Neural cell (in vitro differentiated cells): ENCODE data around the gene TFAM. TPM values are rescaled to one million over a fixed set of nuclear protein-coding genes. Genes with fewer than 3 reads are reported as not detected.

Experiments used
- H2AFZ ChIP-seq: fragments of 200-600, 300-800 bp; sonication (generic), shearing (Covaris generic); 2 replicates; pipeline ENCODE4 v1.6.0; 2014; ENCODE audit warnings: low read depth, mild to moderate bottlenecking, antibody characterized with exemption, low read length, moderate library complexity
- H3F3A ChIP-seq: fragments of 200-600 bp; shearing (Covaris generic); 2 replicates; pipeline ENCODE4 v1.6.1; 2016; ENCODE audit warnings: mild to moderate bottlenecking, moderate library complexity, mixed read lengths, antibody characterized with exemption, low read length; ENCODE audit not compliant: insufficient read depth, poor library complexity, severe bottlenecking
- H3K27ac ChIP-seq: fragments of 200-600, 300-800 bp; sonication (generic), shearing (Covaris generic); 2 replicates; pipeline ENCODE4 v1.5.1; 2014; ENCODE audit warnings: mild to moderate bottlenecking, low read length, moderate library complexity
- H3K27me3 ChIP-seq: fragments of 300-800, 200-600 bp; sonication (generic), shearing (Covaris generic); 2 replicates; pipeline ENCODE4 v1.6.0; 2014; ENCODE audit warnings: mild to moderate bottlenecking, low read depth, low read length, moderate library complexity; ENCODE audit not compliant: insufficient read depth
- H3K36me3 ChIP-seq: fragments of 300-800, 200-600 bp; sonication (generic), shearing (Covaris generic); 2 replicates; pipeline ENCODE4 v1.5.1; 2014; ENCODE audit warnings: mild to moderate bottlenecking, antibody characterized with exemption, low read length, moderate library complexity; ENCODE audit not compliant: insufficient read depth
- H3K4me2 ChIP-seq: fragments of 300-800, 200-600 bp; sonication (generic), shearing (Covaris generic); 2 replicates; pipeline ENCODE4 v1.6.0; 2014; ENCODE audit warnings: mild to moderate bottlenecking, low read length
- H3K4me3 ChIP-seq: fragments of 300-800, 200-600 bp; sonication (generic), shearing (Covaris generic); 2 replicates; pipeline ENCODE4 v1.5.1; 2014; ENCODE audit warnings: mild to moderate bottlenecking, low read length, moderate library complexity
- H3K79me2 ChIP-seq: fragments of 200-600 bp; shearing (Covaris generic); replicated peaks from 2 replicates; pipeline ENCODE4 v1.6.0; 2014; ENCODE audit warnings: mild to moderate bottlenecking, low read length, moderate library complexity; ENCODE audit not compliant: insufficient read depth
- H3K9ac ChIP-seq: fragments of 300-800, 200-600 bp; sonication (generic), shearing (Covaris generic); 2 replicates; pipeline ENCODE4 v1.6.1; 2016; ENCODE audit warnings: mild to moderate bottlenecking, low read length, mixed read lengths
- H3K9me2 ChIP-seq: fragments of 200-600 bp; shearing (Covaris generic); 2 replicates; pipeline ENCODE4 v1.6.1; 2016; ENCODE audit warnings: mild to moderate bottlenecking, low read length, mixed read lengths; ENCODE audit not compliant: insufficient read depth
- H3K9me3 ChIP-seq: fragments of 200-600, 300-800 bp; sonication (generic), shearing (Covaris generic); 2 replicates; pipeline ENCODE4 v1.6.1; 2016; ENCODE audit warnings: mild to moderate bottlenecking, mixed run types, low read length, moderate library complexity, mixed read lengths
- H4K20me1 ChIP-seq: fragments of 200-600 bp; shearing (Covaris generic); 2 replicates; pipeline ENCODE4 v1.6.1; 2016; ENCODE audit warnings: mild to moderate bottlenecking, mixed run types; ENCODE audit not compliant: insufficient read depth
- EP300 ChIP-seq: fragments of 450-650 bp; conservative IDR thresholded peaks from 2 replicates; pipeline ENCODE4 v1.6.1; 2014; ENCODE audit warnings: antibody characterized with exemption, mild to moderate bottlenecking, moderate library complexity; ENCODE audit not compliant: poor library complexity, severe bottlenecking
- EZH2 ChIP-seq: fragments of 200-600, 300-800 bp; shearing (Covaris generic), sonication (generic); IDR thresholded peaks from 2 replicates; pipeline ENCODE4 v1.6.1; 2014; ENCODE audit warnings: antibody characterized with exemption, low read length, borderline replicate concordance, mild to moderate bottlenecking; ENCODE audit not compliant: insufficient read depth, poor library complexity, severe bottlenecking
- MXI1 ChIP-seq: fragments of 450-650 bp; conservative IDR thresholded peaks from 2 replicates; pipeline ENCODE4 v1.6.1; 2014; ENCODE audit warnings: antibody characterized with exemption, mild to moderate bottlenecking; ENCODE audit not compliant: poor library complexity, severe bottlenecking
- POLR2AphosphoS5 ChIP-seq: IDR thresholded peaks from 2 replicates; pipeline ENCODE4 v1.6.1; 2012
- RAD21 ChIP-seq: fragments of 450-650 bp; conservative IDR thresholded peaks from 2 replicates; pipeline ENCODE4 v1.6.1; 2014; ENCODE audit warnings: antibody characterized with exemption, mild to moderate bottlenecking, moderate library complexity
- SMC3 ChIP-seq: fragments of 450-650 bp; conservative IDR thresholded peaks from 2 replicates; pipeline ENCODE4 v1.6.1; 2014; ENCODE audit warnings: antibody characterized with exemption, mild to moderate bottlenecking, moderate library complexity; ENCODE audit not compliant: poor library complexity
- TAF1 ChIP-seq: IDR thresholded peaks from 2 replicates; pipeline ENCODE4 v1.6.1; 2012; ENCODE audit warnings: low read depth
- polyA plus RNA-seq: library from polyadenylated mRNA; depleted of rRNA; stranded (reverse); fragments of >200 nt; gene quantifications from 2 replicates; pipeline ENCODE4 v1.2.3, GENCODE V29; 2014
- TF ChIP-seq, protein P1 (sequence below): fragments of 450-650 bp; IDR thresholded peaks from 2 replicates; pipeline ENCODE4 v1.5.1; 2014; ENCODE audit warnings: antibody characterized with exemption, mild to moderate bottlenecking, moderate library complexity; ENCODE audit not compliant: poor library complexity, severe bottlenecking
- TF ChIP-seq, protein P2 (sequence below): IDR thresholded peaks from 2 replicates; pipeline ENCODE4 v1.6.1; 2012; ENCODE audit warnings: borderline replicate concordance

TFAM gene
- polyA plus RNA-seq, 1 donor from 2014 or later = 27.2 TPM

DNA sequence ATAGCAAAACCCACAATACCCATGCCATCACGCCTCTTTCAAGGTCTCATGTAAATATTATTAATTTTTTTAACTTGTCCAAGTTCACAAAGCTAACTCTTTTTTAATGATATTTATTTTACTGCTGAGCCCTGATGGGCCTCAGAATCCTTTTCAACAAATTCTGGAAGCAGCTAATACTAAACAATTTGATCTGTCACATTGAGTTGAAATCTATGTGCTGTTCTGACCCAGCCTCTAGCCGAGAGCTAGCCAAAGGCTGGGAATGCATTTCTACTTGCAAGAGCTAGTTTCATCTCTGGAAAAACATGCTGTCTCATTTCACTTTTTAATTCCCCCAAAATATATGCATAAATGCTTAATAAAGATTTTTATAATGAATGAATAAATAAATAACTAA, 47.9 kb downstream of the TFAM start:
- Histone ChIP-seq H3K4me2 (no peak overlapping the region), H3K9me2 (no peaks in the 10 kb centered on the region), H3K79me2 (no peaks in the 10 kb centered on the region), H3F3A (no peaks in the 10 kb centered on the region), H3K27ac (no peak overlapping the region), H3K9me3 (no peaks in the 10 kb centered on the region), H3K27me3 (no peaks in the 10 kb centered on the region), H3K4me3 (no peak overlapping the region), H2AFZ (no peak overlapping the region), H3K9ac (no peak overlapping the region), H4K20me1 (no peaks in the 10 kb centered on the region), H3K36me3 (no peaks in the 10 kb centered on the region)
- TF ChIP-seq, protein P1, sequence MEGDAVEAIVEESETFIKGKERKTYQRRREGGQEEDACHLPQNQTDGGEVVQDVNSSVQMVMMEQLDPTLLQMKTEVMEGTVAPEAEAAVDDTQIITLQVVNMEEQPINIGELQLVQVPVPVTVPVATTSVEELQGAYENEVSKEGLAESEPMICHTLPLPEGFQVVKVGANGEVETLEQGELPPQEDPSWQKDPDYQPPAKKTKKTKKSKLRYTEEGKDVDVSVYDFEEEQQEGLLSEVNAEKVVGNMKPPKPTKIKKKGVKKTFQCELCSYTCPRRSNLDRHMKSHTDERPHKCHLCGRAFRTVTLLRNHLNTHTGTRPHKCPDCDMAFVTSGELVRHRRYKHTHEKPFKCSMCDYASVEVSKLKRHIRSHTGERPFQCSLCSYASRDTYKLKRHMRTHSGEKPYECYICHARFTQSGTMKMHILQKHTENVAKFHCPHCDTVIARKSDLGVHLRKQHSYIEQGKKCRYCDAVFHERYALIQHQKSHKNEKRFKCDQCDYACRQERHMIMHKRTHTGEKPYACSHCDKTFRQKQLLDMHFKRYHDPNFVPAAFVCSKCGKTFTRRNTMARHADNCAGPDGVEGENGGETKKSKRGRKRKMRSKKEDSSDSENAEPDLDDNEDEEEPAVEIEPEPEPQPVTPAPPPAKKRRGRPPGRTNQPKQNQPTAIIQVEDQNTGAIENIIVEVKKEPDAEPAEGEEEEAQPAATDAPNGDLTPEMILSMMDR = no peak
- TF ChIP-seq MXI1 (no peak), EP300 (no peak), POLR2AphosphoS5 (no peak), TAF1 (no peak), EZH2 (no peak)
- TF ChIP-seq, protein P2, sequence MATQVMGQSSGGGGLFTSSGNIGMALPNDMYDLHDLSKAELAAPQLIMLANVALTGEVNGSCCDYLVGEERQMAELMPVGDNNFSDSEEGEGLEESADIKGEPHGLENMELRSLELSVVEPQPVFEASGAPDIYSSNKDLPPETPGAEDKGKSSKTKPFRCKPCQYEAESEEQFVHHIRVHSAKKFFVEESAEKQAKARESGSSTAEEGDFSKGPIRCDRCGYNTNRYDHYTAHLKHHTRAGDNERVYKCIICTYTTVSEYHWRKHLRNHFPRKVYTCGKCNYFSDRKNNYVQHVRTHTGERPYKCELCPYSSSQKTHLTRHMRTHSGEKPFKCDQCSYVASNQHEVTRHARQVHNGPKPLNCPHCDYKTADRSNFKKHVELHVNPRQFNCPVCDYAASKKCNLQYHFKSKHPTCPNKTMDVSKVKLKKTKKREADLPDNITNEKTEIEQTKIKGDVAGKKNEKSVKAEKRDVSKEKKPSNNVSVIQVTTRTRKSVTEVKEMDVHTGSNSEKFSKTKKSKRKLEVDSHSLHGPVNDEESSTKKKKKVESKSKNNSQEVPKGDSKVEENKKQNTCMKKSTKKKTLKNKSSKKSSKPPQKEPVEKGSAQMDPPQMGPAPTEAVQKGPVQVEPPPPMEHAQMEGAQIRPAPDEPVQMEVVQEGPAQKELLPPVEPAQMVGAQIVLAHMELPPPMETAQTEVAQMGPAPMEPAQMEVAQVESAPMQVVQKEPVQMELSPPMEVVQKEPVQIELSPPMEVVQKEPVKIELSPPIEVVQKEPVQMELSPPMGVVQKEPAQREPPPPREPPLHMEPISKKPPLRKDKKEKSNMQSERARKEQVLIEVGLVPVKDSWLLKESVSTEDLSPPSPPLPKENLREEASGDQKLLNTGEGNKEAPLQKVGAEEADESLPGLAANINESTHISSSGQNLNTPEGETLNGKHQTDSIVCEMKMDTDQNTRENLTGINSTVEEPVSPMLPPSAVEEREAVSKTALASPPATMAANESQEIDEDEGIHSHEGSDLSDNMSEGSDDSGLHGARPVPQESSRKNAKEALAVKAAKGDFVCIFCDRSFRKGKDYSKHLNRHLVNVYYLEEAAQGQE = no peak

DNA sequence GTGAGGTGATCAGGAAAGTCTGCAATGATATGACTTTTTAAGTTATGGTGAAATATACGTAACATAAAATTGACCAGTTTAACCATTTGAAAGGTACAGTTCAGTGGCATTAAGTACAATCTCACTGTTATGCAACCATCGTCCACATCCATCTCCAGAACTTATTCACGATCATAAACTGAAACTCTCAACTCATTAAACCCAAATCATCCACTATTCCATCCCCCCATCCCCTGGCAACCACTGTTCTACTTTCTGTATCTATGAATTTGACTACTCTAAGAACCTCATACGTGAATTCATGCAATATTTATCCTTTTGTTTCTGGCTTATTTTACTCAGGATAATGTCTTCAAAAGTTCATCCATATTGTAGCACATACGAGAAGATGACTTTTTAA, 48.4 kb downstream of the TFAM start:
- no peak overlapping the region for H3K9ac ChIP-seq
- H3K4me2 ChIP-seq = no peak overlapping the region
- no peaks in the 10 kb centered on the region for H3K9me2 ChIP-seq
- no peaks in the 10 kb centered on the region for H3K79me2 ChIP-seq
- H3K4me3 ChIP-seq = no peak overlapping the region
- no peak overlapping the region for H3K27ac ChIP-seq
- no peaks in the 10 kb centered on the region for H3K27me3 ChIP-seq
- H3K36me3 ChIP-seq = no peaks in the 10 kb centered on the region
- TF ChIP-seq TAF1 (no peak), RAD21 (no peak), MXI1 (no peak), POLR2AphosphoS5 (no peak), EP300 (no peak), SMC3 (no peak), EZH2 (no peak)
- TF ChIP-seq, protein P1 = no peak
- TF ChIP-seq, protein P2 = no peak
- H4K20me1 ChIP-seq = no peaks in the 10 kb centered on the region
- H2AFZ ChIP-seq = no peak overlapping the region
- H3K9me3 ChIP-seq = no peaks in the 10 kb centered on the region
- H3F3A ChIP-seq = no peaks in the 10 kb centered on the region
